IPS DF 4.7 (cell line): Measurements from ENCODE around the gene CNPPD1.
"Not testable (repeated sequence)": the region's sequence is repeated elsewhere in the genome, so short reads cannot be mapped to it uniquely, and the experiment has no call there.

ENCODE experiments used
- DNase-seq: peaks from one replicate; pipeline ENCODE4 v3.0.0-alpha.2; 2013; ENCODE audit warnings: low spot score; ENCODE audit errors: extremely low read depth

CNPPD1 gene

GRCh38 chr2:219207884-219208740, 31.4 kb upstream of the CNPPD1 start:
- DNase-seq = no peak

GRCh38 chr2:219207134-219207883, 30.6 kb upstream of the CNPPD1 start:
- DNase-seq = no peak

GRCh38 chr2:219206328-219207133, 29.8 kb upstream of the CNPPD1 start, which contains the start of gene ZFAND2B:
TSS of gene ZFAND2B (plus strand) at chr2:219206782. CDS start at chr2:219206988, 206 bp downstream.
- DNase-seq = no peak

DNA sequence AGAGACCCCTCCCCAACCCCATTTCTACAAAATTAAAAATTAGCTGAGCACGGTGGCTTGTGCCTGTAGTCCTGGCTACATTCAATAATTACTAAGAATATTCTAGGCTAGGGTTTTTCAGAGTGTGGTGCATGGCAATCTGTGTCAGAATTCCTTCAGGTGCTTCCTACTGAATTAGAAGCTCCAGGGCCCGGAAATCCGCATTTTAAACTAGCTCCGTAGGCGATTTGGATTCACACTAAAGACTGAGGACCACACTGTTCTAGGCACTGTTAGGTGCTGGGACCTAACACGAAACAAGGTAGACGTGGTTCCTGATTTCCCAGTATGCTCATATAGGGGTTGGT, 29.2 kb upstream of the CNPPD1 start:
- no peak for DNase-seq

- no peak for DNase-seq
These were observed 28.4 kb upstream of the CNPPD1 start for GRCh38 chr2:219205165-219205538.

DNA sequence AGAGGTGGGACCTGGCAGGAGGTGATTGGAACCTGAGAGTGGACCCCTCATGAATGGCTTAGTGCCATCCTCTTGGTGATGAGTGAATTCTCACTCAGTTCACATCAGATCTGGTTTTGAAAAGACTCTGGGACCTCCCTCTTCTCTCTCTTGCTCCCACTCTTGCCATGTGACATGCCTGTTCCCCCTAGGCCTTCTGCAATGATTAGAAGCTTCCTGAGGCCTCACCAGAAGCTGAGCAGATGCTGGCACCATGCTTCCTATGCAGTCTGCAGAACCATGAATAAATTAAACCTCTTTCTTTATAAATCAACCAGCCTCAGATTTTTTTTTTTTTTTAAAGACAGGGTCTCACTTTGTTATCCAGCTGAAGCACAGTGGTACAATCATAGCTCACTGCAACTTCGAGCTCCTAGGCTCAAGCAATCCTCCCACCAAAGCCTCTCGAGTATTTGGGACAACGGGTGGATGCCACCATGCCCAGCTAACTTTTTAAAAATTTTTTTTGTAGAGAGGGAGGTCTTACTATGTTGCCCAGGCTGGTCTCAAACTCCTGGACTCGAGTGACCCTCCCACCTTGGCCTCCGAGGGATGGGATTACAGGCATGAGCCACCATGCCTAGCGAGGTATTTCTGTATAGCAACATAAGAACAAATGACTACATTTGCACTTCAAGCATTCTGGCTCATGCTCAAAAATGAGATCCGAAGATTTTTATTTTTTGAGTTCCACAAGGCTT, 27.9 kb upstream of the CNPPD1 start:
- DNase-seq = no peak

- DNase-seq = not testable (repeated sequence)
These were observed 24.6 kb upstream of the CNPPD1 start for GRCh38 chr2:219201331-219201730.

DNA sequence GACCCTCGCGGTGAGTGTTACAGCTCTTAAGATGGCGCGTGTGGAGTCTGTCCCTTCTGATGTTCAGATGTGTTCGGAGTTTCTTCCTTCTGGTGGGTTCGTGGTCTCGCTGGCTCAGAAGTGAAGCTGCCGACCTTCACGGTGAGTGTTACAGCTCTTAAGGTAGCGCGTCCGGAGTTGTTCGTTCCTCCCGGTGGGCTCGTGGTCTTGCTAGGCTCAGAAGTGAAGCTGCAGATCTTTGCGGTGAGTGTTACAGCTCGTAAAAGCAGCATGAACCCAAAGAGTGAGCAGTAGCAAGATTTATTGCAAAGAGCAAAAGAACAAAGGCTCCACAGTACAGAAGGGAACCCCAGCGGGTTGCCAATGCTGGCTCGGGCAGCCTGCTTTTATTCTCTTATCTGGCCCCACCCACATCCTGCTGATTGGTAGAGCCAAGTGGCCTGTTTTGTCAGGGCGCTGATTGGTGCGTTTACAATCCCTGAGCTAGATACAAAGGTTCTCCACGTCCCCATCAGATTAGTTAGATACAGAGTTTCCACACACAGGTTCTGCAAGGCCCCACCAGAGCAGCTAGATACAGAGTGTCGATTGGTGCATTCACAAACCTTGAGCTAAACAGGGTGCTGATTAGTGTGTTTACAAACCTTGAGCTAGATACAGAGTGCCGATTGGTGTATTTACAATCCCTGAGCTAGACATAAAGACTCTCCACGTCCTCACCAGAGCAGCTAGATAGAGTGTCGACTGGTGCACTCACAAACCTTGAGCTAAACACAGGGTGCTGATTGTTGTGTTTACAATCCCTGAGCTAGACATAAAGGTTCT, 24.0 kb upstream of the CNPPD1 start:
- DNase-seq = not testable (repeated sequence)

GRCh38 chr2:219199470-219200211, 22.9 kb upstream of the CNPPD1 start:
- DNase-seq = no peak

GRCh38 chr2:219198974-219199373, 22.2 kb upstream of the CNPPD1 start:
- DNase-seq = no peak

GRCh38 chr2:219197388-219197787, 20.7 kb upstream of the CNPPD1 start:
- DNase-seq = no peak

DNA sequence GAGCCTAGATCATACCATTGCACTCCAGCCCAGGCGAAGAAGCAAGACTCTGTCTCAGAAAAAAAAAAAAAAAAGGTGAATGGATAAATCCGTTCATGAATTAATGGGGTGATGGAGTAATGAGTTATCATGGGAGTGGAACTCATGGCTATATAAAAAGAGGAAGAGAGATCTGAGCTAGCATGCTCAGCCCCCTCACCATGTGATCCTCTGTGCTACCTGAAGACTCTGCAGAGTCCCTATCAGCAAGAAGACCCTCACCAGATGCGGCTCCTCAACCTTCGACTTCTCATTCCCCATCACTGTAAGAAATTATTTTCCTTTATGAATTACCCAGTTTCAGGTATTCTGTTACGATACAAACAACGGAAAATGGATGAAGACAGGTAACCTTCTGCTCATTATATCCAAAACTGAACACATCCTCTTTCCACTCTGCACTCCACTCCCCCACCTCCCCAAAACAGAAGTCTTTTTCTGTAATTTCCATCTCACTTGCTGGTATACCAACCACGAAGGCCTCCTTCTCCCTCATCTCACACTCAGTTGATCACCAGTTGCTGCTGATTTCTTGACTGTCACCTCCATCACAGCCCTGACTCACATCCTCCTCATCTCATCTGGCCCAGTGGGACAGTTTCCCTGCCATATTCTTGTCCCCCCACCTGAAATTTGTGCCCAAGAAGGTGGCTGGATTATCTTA, 10.2 kb upstream of the CNPPD1 start:
- DNase-seq = no peak

DNA sequence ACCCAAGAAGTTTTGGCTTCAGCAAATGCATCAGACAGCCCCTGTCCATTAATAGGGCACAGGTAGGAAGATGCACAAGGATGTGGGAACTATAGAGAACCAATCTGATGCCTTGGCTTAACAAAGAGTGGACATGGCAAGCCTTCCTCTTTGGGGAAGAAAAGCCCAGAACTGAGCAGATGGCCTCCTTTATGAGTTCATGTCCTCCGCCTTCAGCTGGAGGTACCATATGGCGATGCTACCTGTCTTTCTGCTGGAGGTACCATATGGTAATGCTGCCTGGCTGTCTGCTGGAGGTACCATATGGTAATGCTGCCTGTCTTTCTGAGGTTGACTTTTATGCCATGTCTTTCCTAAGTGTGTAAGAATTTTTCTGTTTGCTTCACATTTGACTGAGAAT, 7.4 kb upstream of the CNPPD1 start:
- DNase-seq = no peak

- DNase-seq = no peak
These were observed 6.5 kb upstream of the CNPPD1 start for GRCh38 chr2:219183151-219183772.

DNA sequence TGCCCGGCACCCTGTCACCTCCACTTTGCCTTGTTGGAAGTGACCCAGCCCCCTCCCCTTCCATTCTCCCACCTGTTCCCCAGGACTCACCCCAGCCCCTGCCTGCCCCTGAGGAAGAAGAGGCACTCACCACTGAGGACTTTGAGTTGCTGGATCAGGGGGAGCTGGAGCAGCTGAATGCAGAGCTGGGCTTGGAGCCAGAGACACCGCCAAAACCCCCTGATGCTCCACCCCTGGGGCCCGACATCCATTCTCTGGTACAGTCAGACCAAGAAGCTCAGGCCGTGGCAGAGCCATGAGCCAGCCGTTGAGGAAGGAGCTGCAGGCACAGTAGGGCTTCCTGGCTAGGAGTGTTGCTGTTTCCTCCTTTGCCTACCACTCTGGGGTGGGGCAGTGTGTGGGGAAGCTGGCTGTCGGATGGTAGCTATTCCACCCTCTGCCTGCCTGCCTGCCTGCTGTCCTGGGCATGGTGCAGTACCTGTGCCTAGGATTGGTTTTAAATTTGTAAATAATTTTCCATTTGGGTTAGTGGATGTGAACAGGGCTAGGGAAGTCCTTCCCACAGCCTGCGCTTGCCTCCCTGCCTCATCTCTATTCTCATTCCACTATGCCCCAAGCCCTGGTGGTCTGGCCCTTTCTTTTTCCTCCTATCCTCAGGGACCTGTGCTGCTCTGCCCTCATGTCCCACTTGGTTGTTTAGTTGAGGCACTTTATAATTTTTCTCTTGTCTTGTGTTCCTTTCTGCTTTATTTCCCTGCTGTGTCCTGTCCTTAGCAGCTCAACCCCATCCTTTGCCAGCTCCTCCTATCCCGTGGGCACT, 5.8 kb upstream of the CNPPD1 start:
- DNase-seq = no peak

DNA sequence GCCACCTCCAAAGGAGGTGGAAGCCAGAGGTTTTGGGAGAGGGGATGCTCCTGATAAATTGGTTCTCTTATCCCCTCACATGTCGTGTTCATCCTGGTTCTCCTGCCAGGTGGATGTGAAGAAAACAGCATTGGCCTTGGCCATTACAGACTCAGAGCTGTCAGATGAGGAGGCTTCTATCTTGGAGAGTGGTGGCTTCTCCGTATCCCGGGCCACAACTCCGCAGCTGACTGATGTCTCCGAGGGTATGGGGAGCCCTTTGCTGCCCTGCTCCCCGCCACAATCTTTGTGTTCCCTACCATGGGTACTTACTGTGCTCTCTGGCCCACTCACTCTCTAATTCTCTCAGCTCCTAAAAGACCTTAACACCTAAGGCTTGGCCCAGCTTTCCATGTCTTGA, 4.8 kb upstream of the CNPPD1 start:
- DNase-seq = no peak

- DNase-seq = no peak
These were observed 4.2 kb upstream of the CNPPD1 start for GRCh38 chr2:219180961-219181360.
